Astrocyte of the cerebellum (primary cell): ENCODE measurements around the gene TPCN1.

Experiments used
- DNase-seq: peaks from one replicate; pipeline ENCODE4 v3.0.0-alpha.2; 2011; ENCODE audit warnings: low read depth
- H3K4me3 ChIP-seq: 2 replicates; pipeline ENCODE4 v1.5.1; 2011; ENCODE audit warnings: mild to moderate bottlenecking, low read depth, low read length, moderate library complexity
- in situ Hi-C: cut with HindIII; loops from 2 replicates; pipeline ENCODE4 v1.10.0; 2017; ENCODE audit warnings: low sequenced_read_pairs
- TF ChIP-seq, protein P1 (sequence below): IDR thresholded peaks from 2 replicates; pipeline ENCODE4 v1.5.1; 2012; ENCODE audit warnings: low read length, low read depth, moderate library complexity, mild to moderate bottlenecking; ENCODE audit errors: missing control alignments

TPCN1 gene

GRCh38 chr12:113234483-113234882 lies 13.2 kb downstream of the TPCN1 start:
- TF ChIP-seq, protein P1, sequence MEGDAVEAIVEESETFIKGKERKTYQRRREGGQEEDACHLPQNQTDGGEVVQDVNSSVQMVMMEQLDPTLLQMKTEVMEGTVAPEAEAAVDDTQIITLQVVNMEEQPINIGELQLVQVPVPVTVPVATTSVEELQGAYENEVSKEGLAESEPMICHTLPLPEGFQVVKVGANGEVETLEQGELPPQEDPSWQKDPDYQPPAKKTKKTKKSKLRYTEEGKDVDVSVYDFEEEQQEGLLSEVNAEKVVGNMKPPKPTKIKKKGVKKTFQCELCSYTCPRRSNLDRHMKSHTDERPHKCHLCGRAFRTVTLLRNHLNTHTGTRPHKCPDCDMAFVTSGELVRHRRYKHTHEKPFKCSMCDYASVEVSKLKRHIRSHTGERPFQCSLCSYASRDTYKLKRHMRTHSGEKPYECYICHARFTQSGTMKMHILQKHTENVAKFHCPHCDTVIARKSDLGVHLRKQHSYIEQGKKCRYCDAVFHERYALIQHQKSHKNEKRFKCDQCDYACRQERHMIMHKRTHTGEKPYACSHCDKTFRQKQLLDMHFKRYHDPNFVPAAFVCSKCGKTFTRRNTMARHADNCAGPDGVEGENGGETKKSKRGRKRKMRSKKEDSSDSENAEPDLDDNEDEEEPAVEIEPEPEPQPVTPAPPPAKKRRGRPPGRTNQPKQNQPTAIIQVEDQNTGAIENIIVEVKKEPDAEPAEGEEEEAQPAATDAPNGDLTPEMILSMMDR = no peak
- in situ Hi-C loops = no loop called here
- DNase-seq = no peak
- no peak overlapping the region for H3K4me3 ChIP-seq

DNA sequence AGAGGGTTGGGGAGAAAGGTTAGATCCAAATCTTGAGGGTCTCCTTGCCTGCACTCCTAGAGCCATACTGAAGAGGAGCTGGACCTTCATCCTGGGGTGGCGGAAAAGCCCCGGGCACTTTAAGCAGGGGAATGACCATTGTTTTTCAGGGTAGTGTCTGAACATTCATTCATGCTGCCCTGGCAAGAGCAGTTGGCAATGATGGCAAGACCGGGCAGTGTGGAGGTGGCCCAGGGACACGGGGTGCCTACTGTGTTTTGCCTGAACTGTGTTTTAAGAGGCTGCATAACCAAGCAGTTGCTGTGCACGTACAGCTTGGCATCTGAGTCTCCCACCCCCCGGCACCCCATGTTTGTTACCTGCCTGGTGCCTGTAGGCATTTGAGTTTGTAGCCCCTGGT lies 14.7 kb downstream of the TPCN1 start:
- in situ Hi-C loops = no loop called here
- TF ChIP-seq, protein P1 = no peak
- H3K4me3 ChIP-seq = no peak overlapping the region
- DNase-seq = no peak

- no peak for DNase-seq
- in situ Hi-C loops = no loop called here
- H3K4me3 ChIP-seq = no peak overlapping the region
- TF ChIP-seq, protein P1 = no peak
These were observed 15.5 kb downstream of the TPCN1 start for GRCh38 chr12:113236539-113237399.

DNA sequence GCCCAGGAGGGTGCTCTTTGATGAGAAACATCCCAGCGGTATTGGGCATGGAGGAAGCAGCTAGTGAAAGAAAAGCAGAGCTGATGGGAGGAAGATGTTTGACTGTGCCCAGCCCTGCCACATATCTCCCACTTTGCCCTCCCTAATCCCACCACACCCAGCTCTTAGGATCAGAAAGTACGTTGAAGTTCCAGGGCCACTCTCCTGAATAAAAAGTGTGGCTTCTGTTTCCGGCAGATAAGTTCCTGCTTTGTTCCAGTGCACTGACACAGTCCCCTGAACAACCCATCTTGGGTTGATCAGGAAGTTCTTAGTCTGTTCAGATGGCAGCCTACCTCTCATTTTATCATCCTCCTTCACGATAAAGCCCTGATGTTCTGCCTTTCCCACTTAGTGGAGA lies 16.5 kb downstream of the TPCN1 start:
- no peak overlapping the region for H3K4me3 ChIP-seq
- TF ChIP-seq, protein P1 = no peak
- no peak for DNase-seq
- in situ Hi-C loops = no loop called here

DNA sequence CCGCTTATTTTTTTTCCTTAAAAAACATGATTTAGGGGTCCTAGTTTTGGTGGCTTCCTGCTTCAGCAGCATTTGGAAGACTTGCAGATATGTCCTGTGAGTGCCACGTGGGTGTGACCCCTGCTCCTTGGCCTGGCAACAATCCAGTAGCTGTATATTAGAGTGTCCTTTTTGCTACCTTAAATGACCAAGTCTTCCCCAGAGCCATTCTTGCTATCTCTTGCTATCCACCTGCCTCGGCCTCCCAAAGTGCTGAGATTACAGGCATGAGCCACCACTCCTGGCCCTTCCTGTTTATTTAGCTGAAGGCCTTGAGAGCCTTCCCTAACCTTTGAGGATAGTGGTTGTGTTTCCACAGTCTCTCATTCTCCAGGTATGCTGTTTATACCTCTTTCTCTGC lies 17.0 kb downstream of the TPCN1 start:
- TF ChIP-seq, protein P1 = no peak
- in situ Hi-C loops = no loop called here
- no peak overlapping the region for H3K4me3 ChIP-seq
- DNase-seq = no peak

- TF ChIP-seq, protein P1 = no peak
- in situ Hi-C loops = no loop called here
- DNase-seq = no peak
- no peak overlapping the region for H3K4me3 ChIP-seq
These were observed 18.1 kb downstream of the TPCN1 start for GRCh38 chr12:113239288-113239771.
